Neural cell (in vitro differentiated cells): Measurements from ENCODE around the gene PARVB. TPM values are rescaled to one million over a fixed set of nuclear protein-coding genes. Genes with fewer than 3 reads are reported as not detected.

Experiments used
- H2AFZ ChIP-seq: fragments of 200-600, 300-800 bp; sonication (generic), shearing (Covaris generic); 2 replicates; pipeline ENCODE4 v1.6.0; 2014; ENCODE audit warnings: low read depth, mild to moderate bottlenecking, antibody characterized with exemption, low read length, moderate library complexity
- H3F3A ChIP-seq: fragments of 200-600 bp; shearing (Covaris generic); 2 replicates; pipeline ENCODE4 v1.6.1; 2016; ENCODE audit warnings: mild to moderate bottlenecking, moderate library complexity, mixed read lengths, antibody characterized with exemption, low read length; ENCODE audit not compliant: insufficient read depth, poor library complexity, severe bottlenecking
- H3K27ac ChIP-seq: fragments of 200-600, 300-800 bp; sonication (generic), shearing (Covaris generic); 2 replicates; pipeline ENCODE4 v1.5.1; 2014; ENCODE audit warnings: mild to moderate bottlenecking, low read length, moderate library complexity
- H3K27me3 ChIP-seq: fragments of 300-800, 200-600 bp; sonication (generic), shearing (Covaris generic); 2 replicates; pipeline ENCODE4 v1.6.0; 2014; ENCODE audit warnings: mild to moderate bottlenecking, low read depth, low read length, moderate library complexity; ENCODE audit not compliant: insufficient read depth
- H3K36me3 ChIP-seq: fragments of 300-800, 200-600 bp; sonication (generic), shearing (Covaris generic); 2 replicates; pipeline ENCODE4 v1.5.1; 2014; ENCODE audit warnings: mild to moderate bottlenecking, antibody characterized with exemption, low read length, moderate library complexity; ENCODE audit not compliant: insufficient read depth
- H3K4me2 ChIP-seq: fragments of 300-800, 200-600 bp; sonication (generic), shearing (Covaris generic); 2 replicates; pipeline ENCODE4 v1.6.0; 2014; ENCODE audit warnings: mild to moderate bottlenecking, low read length
- H3K4me3 ChIP-seq: fragments of 300-800, 200-600 bp; sonication (generic), shearing (Covaris generic); 2 replicates; pipeline ENCODE4 v1.5.1; 2014; ENCODE audit warnings: mild to moderate bottlenecking, low read length, moderate library complexity
- H3K79me2 ChIP-seq: fragments of 200-600 bp; shearing (Covaris generic); replicated peaks from 2 replicates; pipeline ENCODE4 v1.6.0; 2014; ENCODE audit warnings: mild to moderate bottlenecking, low read length, moderate library complexity; ENCODE audit not compliant: insufficient read depth
- H3K9ac ChIP-seq: fragments of 300-800, 200-600 bp; sonication (generic), shearing (Covaris generic); 2 replicates; pipeline ENCODE4 v1.6.1; 2016; ENCODE audit warnings: mild to moderate bottlenecking, low read length, mixed read lengths
- H3K9me2 ChIP-seq: fragments of 200-600 bp; shearing (Covaris generic); 2 replicates; pipeline ENCODE4 v1.6.1; 2016; ENCODE audit warnings: mild to moderate bottlenecking, low read length, mixed read lengths; ENCODE audit not compliant: insufficient read depth
- H3K9me3 ChIP-seq: fragments of 200-600, 300-800 bp; sonication (generic), shearing (Covaris generic); 2 replicates; pipeline ENCODE4 v1.6.1; 2016; ENCODE audit warnings: mild to moderate bottlenecking, mixed run types, low read length, moderate library complexity, mixed read lengths
- H4K20me1 ChIP-seq: fragments of 200-600 bp; shearing (Covaris generic); 2 replicates; pipeline ENCODE4 v1.6.1; 2016; ENCODE audit warnings: mild to moderate bottlenecking, mixed run types; ENCODE audit not compliant: insufficient read depth
- EP300 ChIP-seq: fragments of 450-650 bp; conservative IDR thresholded peaks from 2 replicates; pipeline ENCODE4 v1.6.1; 2014; ENCODE audit warnings: antibody characterized with exemption, mild to moderate bottlenecking, moderate library complexity; ENCODE audit not compliant: poor library complexity, severe bottlenecking
- EZH2 ChIP-seq: fragments of 200-600, 300-800 bp; shearing (Covaris generic), sonication (generic); IDR thresholded peaks from 2 replicates; pipeline ENCODE4 v1.6.1; 2014; ENCODE audit warnings: antibody characterized with exemption, low read length, borderline replicate concordance, mild to moderate bottlenecking; ENCODE audit not compliant: insufficient read depth, poor library complexity, severe bottlenecking
- MXI1 ChIP-seq: fragments of 450-650 bp; conservative IDR thresholded peaks from 2 replicates; pipeline ENCODE4 v1.6.1; 2014; ENCODE audit warnings: antibody characterized with exemption, mild to moderate bottlenecking; ENCODE audit not compliant: poor library complexity, severe bottlenecking
- POLR2AphosphoS5 ChIP-seq: IDR thresholded peaks from 2 replicates; pipeline ENCODE4 v1.6.1; 2012
- RAD21 ChIP-seq: fragments of 450-650 bp; conservative IDR thresholded peaks from 2 replicates; pipeline ENCODE4 v1.6.1; 2014; ENCODE audit warnings: antibody characterized with exemption, mild to moderate bottlenecking, moderate library complexity
- SMC3 ChIP-seq: fragments of 450-650 bp; conservative IDR thresholded peaks from 2 replicates; pipeline ENCODE4 v1.6.1; 2014; ENCODE audit warnings: antibody characterized with exemption, mild to moderate bottlenecking, moderate library complexity; ENCODE audit not compliant: poor library complexity
- TAF1 ChIP-seq: IDR thresholded peaks from 2 replicates; pipeline ENCODE4 v1.6.1; 2012; ENCODE audit warnings: low read depth
- polyA plus RNA-seq: library from polyadenylated mRNA; depleted of rRNA; stranded (reverse); fragments of >200 nt; gene quantifications from 2 replicates; pipeline ENCODE4 v1.2.3, GENCODE V29; 2014
- TF ChIP-seq, protein P1 (sequence below): fragments of 450-650 bp; IDR thresholded peaks from 2 replicates; pipeline ENCODE4 v1.5.1; 2014; ENCODE audit warnings: antibody characterized with exemption, mild to moderate bottlenecking, moderate library complexity; ENCODE audit not compliant: poor library complexity, severe bottlenecking
- TF ChIP-seq, protein P2 (sequence below): IDR thresholded peaks from 2 replicates; pipeline ENCODE4 v1.6.1; 2012; ENCODE audit warnings: borderline replicate concordance

Gene PARVB
- polyA plus RNA-seq, 1 donor from 2014 or later = 1.2 TPM

DNA sequence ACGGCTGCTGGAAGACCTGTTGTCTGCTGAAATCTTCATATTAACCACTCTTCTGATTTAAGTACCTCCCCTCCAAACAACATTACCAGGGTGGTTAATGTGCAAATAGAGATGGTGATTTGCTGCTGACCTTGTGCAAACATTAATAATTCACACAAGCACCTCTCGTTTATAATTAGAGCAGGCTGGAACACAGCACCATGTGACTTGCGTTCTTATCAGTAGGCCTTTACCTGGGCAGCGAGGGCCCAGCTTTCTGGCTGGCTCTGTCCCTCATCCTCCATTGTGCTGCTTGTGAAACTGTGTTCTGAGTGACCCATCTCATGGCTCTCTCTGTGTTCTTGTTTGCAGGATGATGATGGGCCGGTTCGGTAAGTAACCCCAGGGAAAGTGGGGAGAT is 115.7 kb downstream of the PARVB start:
- Histone ChIP-seq H3F3A (no peaks in the 10 kb centered on the region), H3K4me3 (no peak overlapping the region), H3K36me3 (no peaks in the 10 kb centered on the region), H3K27me3 (no peaks in the 10 kb centered on the region), H2AFZ (no peak overlapping the region), H3K4me2 (no peak overlapping the region), H3K9ac (no peak overlapping the region), H3K9me3 (no peaks in the 10 kb centered on the region), H4K20me1 (no peaks in the 10 kb centered on the region), H3K79me2 (no peaks in the 10 kb centered on the region), H3K27ac (no peak overlapping the region), H3K9me2 (no peaks in the 10 kb centered on the region)
- no peak for TF ChIP-seq RAD21
- no peak for TF ChIP-seq SMC3

DNA sequence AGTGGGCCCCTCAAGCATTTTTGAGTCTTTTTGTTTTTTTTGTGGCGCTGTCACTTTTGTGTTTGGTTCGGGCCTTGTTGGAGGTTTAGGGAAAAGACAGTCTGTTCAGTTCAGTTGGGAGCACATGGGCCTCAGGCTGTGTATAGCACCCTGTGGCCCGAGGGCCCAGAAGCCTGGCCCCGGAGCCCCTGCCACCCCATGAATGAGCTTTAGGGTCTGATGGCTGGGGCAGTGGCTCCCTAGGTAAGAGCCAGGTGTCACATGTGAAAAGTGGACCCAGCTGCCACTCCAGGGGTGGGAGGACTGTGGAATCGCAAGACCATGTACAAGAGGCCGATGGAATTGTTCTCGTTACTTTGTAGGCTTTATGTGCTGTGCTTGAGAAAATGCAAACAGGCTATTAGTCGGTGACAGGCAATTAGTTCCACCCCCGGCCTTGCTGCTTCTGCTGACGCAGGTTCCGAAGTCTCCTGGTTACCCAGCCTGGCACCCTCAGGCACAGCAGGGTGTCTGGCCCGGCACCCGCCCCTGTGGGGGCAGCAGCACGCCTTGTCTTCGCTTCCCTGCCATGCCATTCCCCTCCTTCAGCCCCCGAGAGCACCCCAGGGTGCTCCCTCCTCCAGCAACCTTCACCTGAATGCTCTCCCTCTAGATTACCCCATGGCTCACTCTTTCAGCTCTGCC is 118.5 kb downstream of the PARVB start:
- H3F3A ChIP-seq = no peaks in the 10 kb centered on the region
- no peaks in the 10 kb centered on the region for H3K9me2 ChIP-seq
- TF ChIP-seq, protein P1, sequence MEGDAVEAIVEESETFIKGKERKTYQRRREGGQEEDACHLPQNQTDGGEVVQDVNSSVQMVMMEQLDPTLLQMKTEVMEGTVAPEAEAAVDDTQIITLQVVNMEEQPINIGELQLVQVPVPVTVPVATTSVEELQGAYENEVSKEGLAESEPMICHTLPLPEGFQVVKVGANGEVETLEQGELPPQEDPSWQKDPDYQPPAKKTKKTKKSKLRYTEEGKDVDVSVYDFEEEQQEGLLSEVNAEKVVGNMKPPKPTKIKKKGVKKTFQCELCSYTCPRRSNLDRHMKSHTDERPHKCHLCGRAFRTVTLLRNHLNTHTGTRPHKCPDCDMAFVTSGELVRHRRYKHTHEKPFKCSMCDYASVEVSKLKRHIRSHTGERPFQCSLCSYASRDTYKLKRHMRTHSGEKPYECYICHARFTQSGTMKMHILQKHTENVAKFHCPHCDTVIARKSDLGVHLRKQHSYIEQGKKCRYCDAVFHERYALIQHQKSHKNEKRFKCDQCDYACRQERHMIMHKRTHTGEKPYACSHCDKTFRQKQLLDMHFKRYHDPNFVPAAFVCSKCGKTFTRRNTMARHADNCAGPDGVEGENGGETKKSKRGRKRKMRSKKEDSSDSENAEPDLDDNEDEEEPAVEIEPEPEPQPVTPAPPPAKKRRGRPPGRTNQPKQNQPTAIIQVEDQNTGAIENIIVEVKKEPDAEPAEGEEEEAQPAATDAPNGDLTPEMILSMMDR = no peak
- TF ChIP-seq TAF1 (no peak), POLR2AphosphoS5 (no peak), RAD21 (no peak), MXI1 (no peak), EP300 (no peak), SMC3 (no peak), EZH2 (no peak)
- TF ChIP-seq, protein P2, sequence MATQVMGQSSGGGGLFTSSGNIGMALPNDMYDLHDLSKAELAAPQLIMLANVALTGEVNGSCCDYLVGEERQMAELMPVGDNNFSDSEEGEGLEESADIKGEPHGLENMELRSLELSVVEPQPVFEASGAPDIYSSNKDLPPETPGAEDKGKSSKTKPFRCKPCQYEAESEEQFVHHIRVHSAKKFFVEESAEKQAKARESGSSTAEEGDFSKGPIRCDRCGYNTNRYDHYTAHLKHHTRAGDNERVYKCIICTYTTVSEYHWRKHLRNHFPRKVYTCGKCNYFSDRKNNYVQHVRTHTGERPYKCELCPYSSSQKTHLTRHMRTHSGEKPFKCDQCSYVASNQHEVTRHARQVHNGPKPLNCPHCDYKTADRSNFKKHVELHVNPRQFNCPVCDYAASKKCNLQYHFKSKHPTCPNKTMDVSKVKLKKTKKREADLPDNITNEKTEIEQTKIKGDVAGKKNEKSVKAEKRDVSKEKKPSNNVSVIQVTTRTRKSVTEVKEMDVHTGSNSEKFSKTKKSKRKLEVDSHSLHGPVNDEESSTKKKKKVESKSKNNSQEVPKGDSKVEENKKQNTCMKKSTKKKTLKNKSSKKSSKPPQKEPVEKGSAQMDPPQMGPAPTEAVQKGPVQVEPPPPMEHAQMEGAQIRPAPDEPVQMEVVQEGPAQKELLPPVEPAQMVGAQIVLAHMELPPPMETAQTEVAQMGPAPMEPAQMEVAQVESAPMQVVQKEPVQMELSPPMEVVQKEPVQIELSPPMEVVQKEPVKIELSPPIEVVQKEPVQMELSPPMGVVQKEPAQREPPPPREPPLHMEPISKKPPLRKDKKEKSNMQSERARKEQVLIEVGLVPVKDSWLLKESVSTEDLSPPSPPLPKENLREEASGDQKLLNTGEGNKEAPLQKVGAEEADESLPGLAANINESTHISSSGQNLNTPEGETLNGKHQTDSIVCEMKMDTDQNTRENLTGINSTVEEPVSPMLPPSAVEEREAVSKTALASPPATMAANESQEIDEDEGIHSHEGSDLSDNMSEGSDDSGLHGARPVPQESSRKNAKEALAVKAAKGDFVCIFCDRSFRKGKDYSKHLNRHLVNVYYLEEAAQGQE = no peak
- H3K9ac ChIP-seq = no peak overlapping the region
- H4K20me1 ChIP-seq = no peaks in the 10 kb centered on the region
- H3K27me3 ChIP-seq = no peaks in the 10 kb centered on the region
- no peaks in the 10 kb centered on the region for H3K36me3 ChIP-seq
- no peak overlapping the region for H3K27ac ChIP-seq
- H3K79me2 ChIP-seq = no peaks in the 10 kb centered on the region
- H2AFZ ChIP-seq = no peak overlapping the region
- no peaks in the 10 kb centered on the region for H3K9me3 ChIP-seq
- H3K4me2 ChIP-seq = no peak overlapping the region
- no peak overlapping the region for H3K4me3 ChIP-seq
